ENCODE measurements around the gene SUGP2.

The SUGP2 gene

GRCh38 chr19:19062454-19063182 is 29.3 kb upstream of the SUGP2 start:
- no peak overlapping the region for H2AK5ac ChIP-seq (ENCODE audit: low read length)
- no peak overlapping the region for H2BK5ac ChIP-seq (ENCODE audit: low read length)
- peaks cover 2% of the 10 kb centered on the region for H3K36me3 ChIP-seq (ENCODE audit: control insufficient read depth, insufficient read depth, low read length)
- no peaks in the 10 kb centered on the region for H3K79me1 ChIP-seq (ENCODE audit: low read length)
- no peak overlapping the region for H3K23ac ChIP-seq (ENCODE audit: low read length)
- no peak overlapping the region for H3K4ac ChIP-seq (ENCODE audit: low read depth, low read length)
- H2BK120ac ChIP-seq (ENCODE audit: low read depth, low read length) = no peak overlapping the region
- H3K4me2 ChIP-seq (ENCODE audit: low read length) = peak overlapping the region; percentile 37
- no CpG with 5 or more reads among the region's 4 CpGs for WGBS (ENCODE audit: extremely low coverage, insufficient coverage, low lambda C conversion rate)
- H3K18ac ChIP-seq (ENCODE audit: low read length) = no peak overlapping the region
- peak overlapping the region; percentile 76 for H3K56ac ChIP-seq (ENCODE audit: low read length)
- H3K4me3 ChIP-seq (ENCODE audit: low read length) = no peak overlapping the region
- no peak overlapping the region for H4K8ac ChIP-seq (ENCODE audit: low read depth, low read length)
- no peaks in the 10 kb centered on the region for H3K27me3 ChIP-seq (ENCODE audit: insufficient read depth, low read length, poor library complexity)
- no peak overlapping the region for H2BK15ac ChIP-seq (replicated peaks; ENCODE audit: low read depth)
- peak; percentile 62 for DNase-seq
- no peak overlapping the region for H3K27ac ChIP-seq (ENCODE audit: low read depth, low read length)
- H3K4me1 ChIP-seq (ENCODE audit: control insufficient read depth, low read depth, low read length) = peaks cover 2% of the 10 kb centered on the region
- H3K79me2 ChIP-seq (ENCODE audit: control insufficient read depth, insufficient read depth, low read length) = no peaks in the 10 kb centered on the region
- H3K9ac ChIP-seq (ENCODE audit: low read length) = peak overlapping the region; percentile 68
- H4K5ac ChIP-seq (ENCODE audit: low read length) = no peak overlapping the region

GRCh38 chr19:19061506-19061905 is 28.2 kb upstream of the SUGP2 start:
- Histone ChIP-seq H3K56ac (ENCODE audit: low read length) (no peak overlapping the region), H2BK15ac (replicated peaks; ENCODE audit: low read depth) (no peak overlapping the region), H3K79me1 (ENCODE audit: low read length) (no peaks in the 10 kb centered on the region), H3K79me2 (ENCODE audit: control insufficient read depth, insufficient read depth, low read length) (no peaks in the 10 kb centered on the region), H3K4me1 (ENCODE audit: control insufficient read depth, low read depth, low read length) (peaks cover 2% of the 10 kb centered on the region), H3K9ac (ENCODE audit: low read length) (no peak overlapping the region), H3K23ac (ENCODE audit: low read length) (no peak overlapping the region), H3K27me3 (ENCODE audit: insufficient read depth, low read length, poor library complexity) (no peaks in the 10 kb centered on the region), H3K18ac (ENCODE audit: low read length) (no peak overlapping the region), H2AK5ac (ENCODE audit: low read length) (no peak overlapping the region), H3K4me2 (ENCODE audit: low read length) (no peak overlapping the region), H3K4ac (ENCODE audit: low read depth, low read length) (no peak overlapping the region), H3K4me3 (ENCODE audit: low read length) (no peak overlapping the region), H3K36me3 (ENCODE audit: control insufficient read depth, insufficient read depth, low read length) (peaks cover 2% of the 10 kb centered on the region), H3K27ac (ENCODE audit: low read depth, low read length) (no peak overlapping the region), H4K5ac (ENCODE audit: low read length) (no peak overlapping the region), H4K8ac (ENCODE audit: low read depth, low read length) (no peak overlapping the region), H2BK120ac (ENCODE audit: low read depth, low read length) (no peak overlapping the region), H2BK5ac (ENCODE audit: low read length) (no peak overlapping the region)
- no CpG with 5 or more reads among the region's 8 CpGs for WGBS (ENCODE audit: extremely low coverage, insufficient coverage, low lambda C conversion rate)
- no peak for DNase-seq

GRCh38 chr19:19059837-19060611 is 26.7 kb upstream of the SUGP2 start:
- no peak overlapping the region for H3K56ac ChIP-seq (ENCODE audit: low read length)
- no peak overlapping the region for H4K5ac ChIP-seq (ENCODE audit: low read length)
- no peak overlapping the region for H2BK15ac ChIP-seq (replicated peaks; ENCODE audit: low read depth)
- no CpG with 5 or more reads among the region's 12 CpGs for WGBS (ENCODE audit: extremely low coverage, insufficient coverage, low lambda C conversion rate)
- no peak overlapping the region for H2AK5ac ChIP-seq (ENCODE audit: low read length)
- no peaks in the 10 kb centered on the region for H3K27me3 ChIP-seq (ENCODE audit: insufficient read depth, low read length, poor library complexity)
- no peak overlapping the region for H3K23ac ChIP-seq (ENCODE audit: low read length)
- H3K79me1 ChIP-seq (ENCODE audit: low read length) = no peaks in the 10 kb centered on the region
- no peak overlapping the region for H2BK120ac ChIP-seq (ENCODE audit: low read depth, low read length)
- peaks cover 9% of the 10 kb centered on the region for H3K36me3 ChIP-seq (ENCODE audit: control insufficient read depth, insufficient read depth, low read length)
- H3K4ac ChIP-seq (ENCODE audit: low read depth, low read length) = no peak overlapping the region
- DNase-seq = no peak
- no peak overlapping the region for H3K4me3 ChIP-seq (ENCODE audit: low read length)
- no peak overlapping the region for H3K18ac ChIP-seq (ENCODE audit: low read length)
- H3K27ac ChIP-seq (ENCODE audit: low read depth, low read length) = no peak overlapping the region
- no peaks in the 10 kb centered on the region for H3K79me2 ChIP-seq (ENCODE audit: control insufficient read depth, insufficient read depth, low read length)
- H3K4me1 ChIP-seq (ENCODE audit: control insufficient read depth, low read depth, low read length) = peaks cover 2% of the 10 kb centered on the region
- H3K9ac ChIP-seq (ENCODE audit: low read length) = no peak overlapping the region
- no peak overlapping the region for H4K8ac ChIP-seq (ENCODE audit: low read depth, low read length)
- H3K4me2 ChIP-seq (ENCODE audit: low read length) = no peak overlapping the region
- no peak overlapping the region for H2BK5ac ChIP-seq (ENCODE audit: low read length)

- Histone ChIP-seq H3K36me3 (ENCODE audit: control insufficient read depth, insufficient read depth, low read length) (peaks cover 14% of the 10 kb centered on the region), H3K9ac (ENCODE audit: low read length) (no peak overlapping the region), H2BK5ac (ENCODE audit: low read length) (no peak overlapping the region), H3K23ac (ENCODE audit: low read length) (no peak overlapping the region), H3K27me3 (ENCODE audit: insufficient read depth, low read length, poor library complexity) (no peaks in the 10 kb centered on the region), H3K4me2 (ENCODE audit: low read length) (no peak overlapping the region), H4K8ac (ENCODE audit: low read depth, low read length) (no peak overlapping the region), H2AK5ac (ENCODE audit: low read length) (no peak overlapping the region), H3K4me3 (ENCODE audit: low read length) (no peak overlapping the region), H2BK120ac (ENCODE audit: low read depth, low read length) (no peak overlapping the region), H3K79me2 (ENCODE audit: control insufficient read depth, insufficient read depth, low read length) (no peaks in the 10 kb centered on the region), H3K4me1 (ENCODE audit: control insufficient read depth, low read depth, low read length) (peaks cover 2% of the 10 kb centered on the region), H3K18ac (ENCODE audit: low read length) (no peak overlapping the region), H3K56ac (ENCODE audit: low read length) (no peak overlapping the region), H2BK15ac (replicated peaks; ENCODE audit: low read depth) (no peak overlapping the region), H3K4ac (ENCODE audit: low read depth, low read length) (no peak overlapping the region), H3K27ac (ENCODE audit: low read depth, low read length) (no peak overlapping the region), H4K5ac (ENCODE audit: low read length) (no peak overlapping the region), H3K79me1 (ENCODE audit: low read length) (no peaks in the 10 kb centered on the region)
- no CpG with 5 or more reads among the region's 17 CpGs for WGBS (ENCODE audit: extremely low coverage, insufficient coverage, low lambda C conversion rate)
- DNase-seq = no peak
These were observed 25.9 kb upstream of the SUGP2 start for GRCh38 chr19:19059018-19059836.

- no peaks in the 10 kb centered on the region for H3K79me2 ChIP-seq (ENCODE audit: control insufficient read depth, insufficient read depth, low read length)
- H3K4me2 ChIP-seq (ENCODE audit: low read length) = no peak overlapping the region
- H4K5ac ChIP-seq (ENCODE audit: low read length) = no peak overlapping the region
- no peak overlapping the region for H3K23ac ChIP-seq (ENCODE audit: low read length)
- H3K79me1 ChIP-seq (ENCODE audit: low read length) = no peaks in the 10 kb centered on the region
- no peak overlapping the region for H4K8ac ChIP-seq (ENCODE audit: low read depth, low read length)
- no peak overlapping the region for H3K18ac ChIP-seq (ENCODE audit: low read length)
- no peak overlapping the region for H2BK120ac ChIP-seq (ENCODE audit: low read depth, low read length)
- no peak overlapping the region for H2BK15ac ChIP-seq (replicated peaks; ENCODE audit: low read depth)
- H3K36me3 ChIP-seq (ENCODE audit: control insufficient read depth, insufficient read depth, low read length) = peaks cover 14% of the 10 kb centered on the region
- WGBS (ENCODE audit: extremely low coverage, insufficient coverage, low lambda C conversion rate) = no CpG with 5 or more reads among the region's 7 CpGs
- no peak overlapping the region for H2AK5ac ChIP-seq (ENCODE audit: low read length)
- no peaks in the 10 kb centered on the region for H3K4me1 ChIP-seq (ENCODE audit: control insufficient read depth, low read depth, low read length)
- H3K9ac ChIP-seq (ENCODE audit: low read length) = no peak overlapping the region
- H2BK5ac ChIP-seq (ENCODE audit: low read length) = no peak overlapping the region
- DNase-seq = no peak
- no peak overlapping the region for H3K27ac ChIP-seq (ENCODE audit: low read depth, low read length)
- no peak overlapping the region for H3K4me3 ChIP-seq (ENCODE audit: low read length)
- H3K56ac ChIP-seq (ENCODE audit: low read length) = no peak overlapping the region
- no peak overlapping the region for H3K4ac ChIP-seq (ENCODE audit: low read depth, low read length)
- H3K27me3 ChIP-seq (ENCODE audit: insufficient read depth, low read length, poor library complexity) = no peaks in the 10 kb centered on the region
These were observed 24.4 kb upstream of the SUGP2 start for GRCh38 chr19:19057720-19058119.
